Activated naive CD8-positive, alpha-beta T cell treated with anti-CD3 and anti-CD28 coated beads for 36 hours (primary cell): ENCODE measurements around the gene DDHD1. TPM values are rescaled to one million over a fixed set of nuclear protein-coding genes. Genes with fewer than 3 reads are reported as not detected.
A peak's percentile ranks its signal among the peaks of the same experiment; 100 is the strongest.
"Not testable (repeated sequence)": the region's sequence is repeated elsewhere in the genome, so short reads cannot be mapped to it uniquely, and the experiment has no call there.

Experiments used
- DNase-seq: peaks from one replicate; pipeline ENCODE4 v3.0.0; 2021
- H3K27ac Mint-ChIP-seq: one replicate; pipeline ENCODE4 v1.8.0; 2022; ENCODE audit warnings: mild to moderate bottlenecking, moderate library complexity, mixed read lengths
- H3K27me3 Mint-ChIP-seq: one replicate; pipeline ENCODE4 v1.8.0; 2022; ENCODE audit warnings: mild to moderate bottlenecking, mixed read lengths
- H3K36me3 Mint-ChIP-seq: one replicate; pipeline ENCODE4 v1.8.0; 2021; ENCODE audit warnings: mild to moderate bottlenecking, mixed read lengths
- H3K4me1 Mint-ChIP-seq: one replicate; pipeline ENCODE4 v1.8.0; 2021; ENCODE audit warnings: mixed read lengths
- H3K4me3 Mint-ChIP-seq: one replicate; pipeline ENCODE4 v1.8.0; 2022; ENCODE audit warnings: mild to moderate bottlenecking, moderate library complexity, mixed read lengths
- H3K9me3 Mint-ChIP-seq: one replicate; pipeline ENCODE4 v1.8.0; 2022; ENCODE audit warnings: mixed read lengths
- total RNA-seq, 2 experiments: library from RNA; stranded (reverse); gene quantifications; one replicate each; pipeline ENCODE4 v1.2.3, GENCODE V29; 2021

DDHD1 gene
- total RNA-seq, 2 experiments from 2014 or later, result 29.2 to 34.7 TPM

- DNase-seq, result no peak
- Mint-ChIP-seq H3K4me3 (no peak overlapping the region), H3K27ac (no peak overlapping the region), H3K4me1 (peaks cover 34% of the 10 kb centered on the region), H3K36me3 (peaks cover 37% of the 10 kb centered on the region), H3K9me3 (peaks cover 4% of the 10 kb centered on the region), H3K27me3 (no peaks in the 10 kb centered on the region)
Measured at GRCh38 chr14:53103636-53104340, 49.3 kb downstream of the DDHD1 start.

- Mint-ChIP-seq H3K4me1 (peaks cover 16% of the 10 kb centered on the region), H3K27me3 (no peaks in the 10 kb centered on the region), H3K9me3 (peaks cover 5% of the 10 kb centered on the region), H3K36me3 (peaks cover 38% of the 10 kb centered on the region), H3K4me3 (no peak overlapping the region), H3K27ac (peak overlapping the region; percentile 45)
- DNase-seq, result no peak
Measured at GRCh38 chr14:53093206-53093605, 59.9 kb downstream of the DDHD1 start.

GRCh38 chr14:53090853-53091252, 62.3 kb downstream of the DDHD1 start:
- Mint-ChIP-seq H3K36me3 (peaks cover 58% of the 10 kb centered on the region), H3K9me3 (peaks cover 6% of the 10 kb centered on the region), H3K4me3 (no peak overlapping the region), H3K27me3 (no peaks in the 10 kb centered on the region), H3K27ac (no peak overlapping the region), H3K4me1 (peaks cover 21% of the 10 kb centered on the region)
- DNase-seq, result no peak

GRCh38 chr14:53084954-53085353, 68.2 kb downstream of the DDHD1 start:
- Mint-ChIP-seq H3K4me1 (peaks cover 15% of the 10 kb centered on the region), H3K36me3 (peaks cover 78% of the 10 kb centered on the region)
- not testable (repeated sequence) for H3K4me3 Mint-ChIP-seq, DNase-seq, H3K27me3 Mint-ChIP-seq, H3K27ac Mint-ChIP-seq, H3K9me3 Mint-ChIP-seq

- no peak for DNase-seq
- Mint-ChIP-seq H3K9me3 (no peaks in the 10 kb centered on the region), H3K36me3 (peaks cover 10% of the 10 kb centered on the region), H3K4me3 (no peak overlapping the region), H3K4me1 (peaks cover 8% of the 10 kb centered on the region), H3K27me3 (no peaks in the 10 kb centered on the region), H3K27ac (no peak overlapping the region)
Measured at GRCh38 chr14:53064475-53064874, 88.6 kb downstream of the DDHD1 start.

- H3K4me3 Mint-ChIP-seq, result no peak overlapping the region
- H3K27ac Mint-ChIP-seq, result no peak overlapping the region
- peaks cover 6% of the 10 kb centered on the region for H3K36me3 Mint-ChIP-seq
- no peaks in the 10 kb centered on the region for H3K9me3 Mint-ChIP-seq
- H3K4me1 Mint-ChIP-seq, result peaks cover 9% of the 10 kb centered on the region
- no peaks in the 10 kb centered on the region for H3K27me3 Mint-ChIP-seq
- DNase-seq, result no peak
Measured at GRCh38 chr14:53062856-53063255, 90.3 kb downstream of the DDHD1 start.

GRCh38 chr14:53060046-53060445, 93.1 kb downstream of the DDHD1 start:
- Mint-ChIP-seq H3K36me3 (peaks cover 6% of the 10 kb centered on the region), H3K27ac (no peak overlapping the region), H3K4me1 (peaks cover 9% of the 10 kb centered on the region), H3K4me3 (no peak overlapping the region), H3K27me3 (no peaks in the 10 kb centered on the region), H3K9me3 (no peaks in the 10 kb centered on the region)
- DNase-seq, result no peak

- H3K36me3 Mint-ChIP-seq, result peaks cover 16% of the 10 kb centered on the region
- H3K27ac Mint-ChIP-seq, result no peak overlapping the region
- H3K27me3 Mint-ChIP-seq, result no peaks in the 10 kb centered on the region
- H3K4me1 Mint-ChIP-seq, result peaks cover 4% of the 10 kb centered on the region
- H3K9me3 Mint-ChIP-seq, result no peaks in the 10 kb centered on the region
- H3K4me3 Mint-ChIP-seq, result no peak overlapping the region
- DNase-seq, result no peak
Measured at GRCh38 chr14:53055003-53055402, 98.1 kb downstream of the DDHD1 start.

GRCh38 chr14:53054457-53054856, 98.7 kb downstream of the DDHD1 start:
- H3K27ac Mint-ChIP-seq, result no peak overlapping the region
- peaks cover 3% of the 10 kb centered on the region for H3K4me1 Mint-ChIP-seq
- no peak for DNase-seq
- no peaks in the 10 kb centered on the region for H3K27me3 Mint-ChIP-seq
- no peak overlapping the region for H3K4me3 Mint-ChIP-seq
- peaks cover 19% of the 10 kb centered on the region for H3K36me3 Mint-ChIP-seq
- H3K9me3 Mint-ChIP-seq, result no peaks in the 10 kb centered on the region

GRCh38 chr14:53048631-53049030, 104.5 kb downstream of the DDHD1 start:
- H3K36me3 Mint-ChIP-seq, result peaks cover 24% of the 10 kb centered on the region
- no peak for DNase-seq
- no peaks in the 10 kb centered on the region for H3K9me3 Mint-ChIP-seq
- H3K4me3 Mint-ChIP-seq, result no peak overlapping the region
- H3K4me1 Mint-ChIP-seq, result peaks cover 2% of the 10 kb centered on the region
- no peak overlapping the region for H3K27ac Mint-ChIP-seq
- no peaks in the 10 kb centered on the region for H3K27me3 Mint-ChIP-seq

GRCh38 chr14:53047307-53048069, 105.6 kb downstream of the DDHD1 start:
- peaks cover 27% of the 10 kb centered on the region for H3K36me3 Mint-ChIP-seq
- no peak overlapping the region for H3K27ac Mint-ChIP-seq
- no peak for DNase-seq
- peaks cover 2% of the 10 kb centered on the region for H3K4me1 Mint-ChIP-seq
- no peak overlapping the region for H3K4me3 Mint-ChIP-seq
- H3K9me3 Mint-ChIP-seq, result no peaks in the 10 kb centered on the region
- H3K27me3 Mint-ChIP-seq, result no peaks in the 10 kb centered on the region

- H3K9me3 Mint-ChIP-seq, result no peaks in the 10 kb centered on the region
- H3K4me3 Mint-ChIP-seq, result no peak overlapping the region
- no peak for DNase-seq
- H3K27ac Mint-ChIP-seq, result no peak overlapping the region
- no peaks in the 10 kb centered on the region for H3K27me3 Mint-ChIP-seq
- H3K4me1 Mint-ChIP-seq, result peaks cover 4% of the 10 kb centered on the region
- H3K36me3 Mint-ChIP-seq, result peaks cover 37% of the 10 kb centered on the region
Measured at GRCh38 chr14:53044486-53044885, 108.6 kb downstream of the DDHD1 start.

- Mint-ChIP-seq H3K36me3 (peaks cover 43% of the 10 kb centered on the region), H3K27ac (no peak overlapping the region), H3K27me3 (no peaks in the 10 kb centered on the region), H3K4me1 (peaks cover 2% of the 10 kb centered on the region), H3K4me3 (no peak overlapping the region), H3K9me3 (no peaks in the 10 kb centered on the region)
- DNase-seq, result no peak
Measured at GRCh38 chr14:53043027-53043581, 110.0 kb downstream of the DDHD1 start.

- peaks cover 2% of the 10 kb centered on the region for H3K4me1 Mint-ChIP-seq
- peaks cover 5% of the 10 kb centered on the region for H3K9me3 Mint-ChIP-seq
- peaks cover 49% of the 10 kb centered on the region for H3K36me3 Mint-ChIP-seq
- no peaks in the 10 kb centered on the region for H3K27me3 Mint-ChIP-seq
- H3K4me3 Mint-ChIP-seq, result no peak overlapping the region
- H3K27ac Mint-ChIP-seq, result no peak overlapping the region
- no peak for DNase-seq
Measured at GRCh38 chr14:53042480-53042879, 110.6 kb downstream of the DDHD1 start.

- Mint-ChIP-seq H3K9me3 (peaks cover 7% of the 10 kb centered on the region), H3K4me3 (no peak overlapping the region), H3K36me3 (peaks cover 56% of the 10 kb centered on the region), H3K4me1 (peaks cover 2% of the 10 kb centered on the region), H3K27ac (no peak overlapping the region), H3K27me3 (no peaks in the 10 kb centered on the region)
- DNase-seq, result no peak
Measured at GRCh38 chr14:53041067-53041466, 112.1 kb downstream of the DDHD1 start.
